ENCODE data around the gene PANK4.

PANK4 gene

DNA sequence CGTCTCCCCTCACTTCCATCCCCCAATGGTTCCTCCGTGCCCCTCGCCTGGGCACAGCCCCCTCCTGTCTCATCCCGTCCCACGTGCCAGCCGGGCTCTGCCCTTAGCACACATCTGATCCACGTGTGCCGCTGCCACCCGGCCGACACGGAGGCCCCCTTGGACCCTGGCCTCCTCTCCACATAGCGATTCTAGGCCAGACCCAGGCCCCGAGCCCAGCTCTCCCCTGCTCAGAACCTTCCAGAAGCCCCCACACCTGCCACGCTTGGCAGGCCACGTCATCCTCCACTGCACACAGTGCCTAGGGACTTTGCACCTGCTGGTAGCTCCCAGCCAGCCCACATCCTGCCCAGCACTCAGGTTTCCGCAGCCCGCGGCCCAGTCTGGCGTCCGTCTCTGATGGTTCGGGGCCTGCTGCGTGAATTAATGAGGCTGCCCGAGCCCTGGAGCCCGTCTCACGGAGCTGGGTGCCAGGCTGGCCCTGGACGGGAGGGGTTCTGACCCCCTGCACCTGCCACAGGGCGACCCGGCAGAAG is 30.2 kb downstream of the PANK4 start:
- no peak for DNase-seq

- DNase-seq, result no peak
Measured at GRCh38 chr1:2495546-2495945, 30.9 kb downstream of the PANK4 start.

- DNase-seq, result no peak
Measured at GRCh38 chr1:2495026-2495425, 31.4 kb downstream of the PANK4 start.

DNA sequence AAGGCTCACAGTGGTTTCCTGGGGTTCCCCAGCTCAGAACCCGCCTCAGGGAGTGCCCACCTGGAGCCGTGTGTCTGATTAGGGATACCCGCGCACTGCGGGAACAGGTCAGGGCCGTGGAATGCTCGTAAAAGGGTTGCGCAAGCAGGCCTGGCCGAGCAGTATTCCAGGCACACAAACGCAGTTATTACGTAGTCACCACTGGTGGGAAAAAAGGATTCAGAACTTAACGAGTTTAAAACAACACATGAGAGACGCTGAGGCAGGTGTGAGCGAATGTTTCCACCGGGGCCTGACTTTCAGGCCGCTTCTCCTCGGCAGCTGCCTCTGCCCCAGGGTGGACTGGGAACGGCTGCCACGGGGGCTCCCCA is 32.1 kb downstream of the PANK4 start:
- DNase-seq, result no peak

GRCh38 chr1:2493691-2494322 is 32.6 kb downstream of the PANK4 start:
- no peak for DNase-seq

- DNase-seq, result no peak
Measured at GRCh38 chr1:2493218-2493617, 33.2 kb downstream of the PANK4 start.

- DNase-seq, result no peak
Measured at GRCh38 chr1:2492091-2492490, 34.3 kb downstream of the PANK4 start.

GRCh38 chr1:2489615-2490014 is 36.8 kb downstream of the PANK4 start:
- DNase-seq, result no peak

DNA sequence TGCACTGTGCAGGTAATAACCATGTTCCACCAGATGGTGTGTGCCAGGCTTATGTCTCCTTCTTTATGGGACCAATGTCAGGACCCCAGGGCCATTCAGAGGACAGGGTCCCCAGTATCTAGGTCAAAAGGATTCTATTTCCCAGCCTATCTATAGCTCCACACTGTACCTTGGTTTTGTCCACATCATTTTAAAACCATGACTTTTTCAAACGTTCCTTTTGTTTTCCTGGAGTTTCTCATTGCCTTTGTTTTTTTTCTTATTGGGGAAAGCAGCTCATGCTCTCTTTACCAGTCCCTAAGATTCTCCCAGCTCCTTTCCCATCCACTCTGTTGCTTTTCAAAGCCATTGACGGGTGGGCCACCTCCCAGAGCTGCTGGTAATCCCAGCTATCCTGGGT is 37.7 kb downstream of the PANK4 start:
- no peak for DNase-seq

DNA sequence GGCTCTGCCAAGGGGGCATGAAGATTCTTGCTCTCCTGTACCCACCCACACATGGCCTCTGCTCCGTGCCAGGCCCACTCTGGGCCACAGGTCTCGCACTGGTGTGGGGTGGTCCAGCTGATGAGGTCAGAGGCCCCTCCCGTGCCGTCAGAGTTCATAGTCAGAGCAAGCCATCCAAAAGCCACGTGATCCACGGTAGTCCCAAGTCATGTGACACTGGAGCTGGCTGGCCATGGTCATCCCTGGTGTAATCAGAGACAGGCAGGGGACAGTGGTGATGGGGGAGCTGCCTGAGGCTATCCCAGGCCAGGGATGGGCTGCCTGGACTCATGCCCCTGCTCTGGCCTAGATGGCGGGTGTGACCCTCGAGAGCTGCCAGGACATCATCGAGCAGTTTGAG is 39.8 kb downstream of the PANK4 start:
- no peak for DNase-seq

DNA sequence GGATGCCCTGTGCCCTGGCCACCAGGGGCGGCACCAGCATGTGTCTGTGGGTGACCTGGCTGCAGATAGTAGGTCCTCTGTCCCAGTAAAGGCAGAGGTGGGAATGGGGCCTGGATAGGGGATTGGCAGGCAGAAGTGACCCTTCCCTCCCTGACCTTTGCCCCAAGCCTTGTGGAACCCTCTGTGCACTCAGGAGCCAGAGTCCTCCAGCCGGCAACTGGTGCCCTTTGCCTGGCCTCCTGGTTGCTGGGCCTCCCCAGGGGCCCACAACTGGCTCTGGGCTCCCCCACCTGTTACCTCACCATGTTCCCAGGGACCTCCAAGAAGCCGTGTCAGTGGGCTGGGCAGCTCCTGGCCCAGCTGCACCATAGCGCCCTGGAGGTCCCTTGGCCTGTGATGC is 40.4 kb downstream of the PANK4 start:
- DNase-seq, result no peak

- DNase-seq, result no peak
Measured at GRCh38 chr1:2483970-2484369, 42.4 kb downstream of the PANK4 start.

DNA sequence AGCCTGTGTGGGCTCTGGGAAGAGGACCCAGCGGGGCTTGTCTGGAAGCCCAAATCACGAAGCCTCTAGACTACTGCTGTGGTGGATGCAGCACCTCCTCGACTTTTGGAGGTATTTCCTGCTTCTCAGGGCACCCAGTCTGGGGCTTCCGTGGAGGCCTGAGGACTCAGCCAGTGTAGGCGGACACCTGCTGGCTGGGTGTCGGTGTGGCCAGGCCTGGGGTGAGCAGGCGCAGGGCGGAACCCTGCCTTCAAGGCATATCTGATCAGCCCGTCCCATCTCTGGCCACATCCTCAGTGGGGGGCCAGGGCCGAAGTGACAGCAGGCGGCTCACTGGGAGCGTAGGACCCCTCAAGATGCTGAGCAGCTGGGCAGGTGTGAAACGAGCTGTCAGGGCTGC is 43.4 kb downstream of the PANK4 start:
- DNase-seq, result no peak

DNA sequence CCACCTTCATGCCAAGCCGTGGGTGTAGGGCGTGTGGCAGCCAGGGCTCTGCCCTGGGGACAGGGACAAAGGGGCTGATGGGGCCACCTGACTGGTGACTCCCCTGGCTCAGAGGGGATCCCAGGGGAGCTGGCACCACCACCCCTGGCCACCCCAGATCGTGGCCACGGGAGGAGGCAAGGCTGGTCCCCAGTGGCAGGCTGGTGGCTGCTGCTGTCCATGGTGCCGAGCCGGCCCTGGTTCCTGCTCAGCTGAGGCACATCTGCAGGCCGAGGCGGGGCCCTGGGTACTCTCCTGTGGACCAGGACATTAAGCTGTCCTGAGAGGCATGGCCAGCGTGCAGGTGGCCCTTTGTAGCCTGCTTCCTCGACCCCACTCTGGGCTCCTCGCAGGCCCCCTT is 43.8 kb downstream of the PANK4 start:
- no peak for DNase-seq

GRCh38 chr1:2481885-2482284 is 44.5 kb downstream of the PANK4 start:
- DNase-seq, result no peak

GRCh38 chr1:2480986-2481364 is 45.4 kb downstream of the PANK4 start:
- no peak for DNase-seq

- no peak for DNase-seq
Measured at GRCh38 chr1:2480236-2480985, 46.0 kb downstream of the PANK4 start.

- no peak for DNase-seq
Measured at GRCh38 chr1:2479618-2480017, 46.8 kb downstream of the PANK4 start.

GRCh38 chr1:2479186-2479585 is 47.2 kb downstream of the PANK4 start:
- DNase-seq, result no peak

DNA sequence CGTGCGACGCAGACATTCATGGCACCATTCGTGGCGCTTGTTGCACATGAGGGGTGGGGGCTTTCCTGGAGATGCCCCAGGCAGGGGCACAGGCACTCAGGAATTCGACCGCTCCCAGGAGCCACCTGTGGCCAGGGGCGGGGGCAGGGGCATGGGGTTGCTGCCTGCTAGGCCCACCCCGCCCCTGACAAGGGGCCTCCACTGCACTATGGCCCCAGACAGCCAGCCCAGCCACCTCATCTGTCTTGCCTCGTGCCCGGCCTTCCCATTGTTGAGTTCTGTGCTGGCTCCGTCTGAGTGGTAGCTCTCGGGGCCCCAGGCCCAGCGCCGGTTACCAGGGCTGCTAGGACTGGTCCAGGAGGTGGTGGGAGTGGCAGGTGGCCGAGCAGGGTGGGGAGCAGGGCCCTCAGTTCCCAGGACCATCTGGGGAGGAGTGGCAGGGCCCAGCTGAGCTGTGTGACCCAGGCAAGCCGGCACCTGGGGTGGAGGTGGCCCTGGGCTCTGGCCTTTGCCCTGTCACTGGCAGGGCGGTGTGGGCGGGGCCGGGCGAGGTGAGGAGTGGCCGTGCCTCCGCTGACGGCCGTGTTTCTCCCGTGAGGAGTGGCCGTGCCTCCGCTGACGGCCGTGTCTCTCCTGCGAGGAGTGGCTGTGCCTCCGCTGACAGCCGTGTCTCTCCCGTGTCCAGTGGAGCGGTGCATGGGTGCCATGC is 48.5 kb downstream of the PANK4 start:
- DNase-seq, result no peak

- DNase-seq, result no peak
Measured at GRCh38 chr1:2477309-2477708, 49.1 kb downstream of the PANK4 start.

GRCh38 chr1:2476061-2476999 is 50.1 kb downstream of the PANK4 start, which contains the start of gene PLCH2:
Gene PLCH2, plus strand, starts transcription at chr1:2476289. Its CDS starts 300 bp downstream, at chr1:2476589.
- DNase-seq, result no peak
